Type B pancreatic cell (in vitro differentiated cells): ENCODE measurements around the gene AFF2. TPM values are rescaled to one million over a fixed set of nuclear protein-coding genes. Genes with fewer than 3 reads are reported as not detected.

Experiments used
- DNase-seq: peaks from one replicate; pipeline ENCODE4 v3.0.0; 2021; ENCODE audit warnings: mixed read lengths; ENCODE audit not compliant: unreplicated experiment; ENCODE audit errors: extremely low spot score
- H3K27ac Mint-ChIP-seq: 2 replicates; pipeline ENCODE4 v1.8.0; 2021; ENCODE audit warnings: mild to moderate bottlenecking, mixed read lengths
- H3K27me3 Mint-ChIP-seq: 2 replicates; pipeline ENCODE4 v1.8.0; 2021; ENCODE audit warnings: mixed read lengths
- H3K36me3 Mint-ChIP-seq: 2 replicates; pipeline ENCODE4 v1.8.0; 2021; ENCODE audit warnings: mixed read lengths
- H3K4me1 Mint-ChIP-seq: one replicate; pipeline ENCODE4 v1.8.0; 2021; ENCODE audit warnings: mixed read lengths; ENCODE audit not compliant: unreplicated experiment
- H3K4me3 Mint-ChIP-seq: 2 replicates; pipeline ENCODE4 v1.8.0; 2021; ENCODE audit warnings: mild to moderate bottlenecking, mixed read lengths
- H3K9me3 Mint-ChIP-seq: 2 replicates; pipeline ENCODE4 v1.8.0; 2021; ENCODE audit warnings: mixed read lengths
- total RNA-seq: library from RNA; stranded (reverse); gene quantifications from 2 replicates; pipeline ENCODE4 v1.2.1, GENCODE V29; 2021; ENCODE audit warnings: low replicate concordance
- TF ChIP-seq, protein P1 (sequence below): fragments of 200-600 bp; sonication (generic); conservative IDR thresholded peaks from 2 replicates; pipeline ENCODE4 v1.5.0; 2021; ENCODE audit warnings: antibody characterized with exemption, mild to moderate bottlenecking

Gene AFF2
- total RNA-seq, 1 donor from 2014 or later = 21.3 TPM

DNA sequence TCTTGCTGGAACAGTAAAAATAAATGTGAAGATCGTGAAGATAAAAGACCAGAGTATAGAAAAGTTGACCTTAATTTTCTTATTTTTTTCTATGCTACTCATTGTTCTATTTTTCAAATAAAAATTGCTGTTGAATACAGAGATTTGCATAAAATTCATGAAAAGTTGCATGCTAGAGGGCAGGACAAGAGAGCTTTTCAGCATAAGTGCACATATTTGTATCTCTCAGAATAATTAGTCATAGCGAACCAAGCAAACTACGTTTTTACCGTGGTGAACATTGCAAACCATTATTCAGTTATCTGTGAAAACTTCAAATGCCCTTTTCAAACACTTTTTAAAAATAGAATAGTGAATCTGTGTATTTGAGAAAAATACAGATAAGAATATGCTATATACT is 26.4 kb upstream of the AFF2 start:
- no peaks in the 10 kb centered on the region for H3K36me3 Mint-ChIP-seq
- H3K27me3 Mint-ChIP-seq = no peaks in the 10 kb centered on the region
- no peaks in the 10 kb centered on the region for H3K4me1 Mint-ChIP-seq
- TF ChIP-seq, protein P1, sequence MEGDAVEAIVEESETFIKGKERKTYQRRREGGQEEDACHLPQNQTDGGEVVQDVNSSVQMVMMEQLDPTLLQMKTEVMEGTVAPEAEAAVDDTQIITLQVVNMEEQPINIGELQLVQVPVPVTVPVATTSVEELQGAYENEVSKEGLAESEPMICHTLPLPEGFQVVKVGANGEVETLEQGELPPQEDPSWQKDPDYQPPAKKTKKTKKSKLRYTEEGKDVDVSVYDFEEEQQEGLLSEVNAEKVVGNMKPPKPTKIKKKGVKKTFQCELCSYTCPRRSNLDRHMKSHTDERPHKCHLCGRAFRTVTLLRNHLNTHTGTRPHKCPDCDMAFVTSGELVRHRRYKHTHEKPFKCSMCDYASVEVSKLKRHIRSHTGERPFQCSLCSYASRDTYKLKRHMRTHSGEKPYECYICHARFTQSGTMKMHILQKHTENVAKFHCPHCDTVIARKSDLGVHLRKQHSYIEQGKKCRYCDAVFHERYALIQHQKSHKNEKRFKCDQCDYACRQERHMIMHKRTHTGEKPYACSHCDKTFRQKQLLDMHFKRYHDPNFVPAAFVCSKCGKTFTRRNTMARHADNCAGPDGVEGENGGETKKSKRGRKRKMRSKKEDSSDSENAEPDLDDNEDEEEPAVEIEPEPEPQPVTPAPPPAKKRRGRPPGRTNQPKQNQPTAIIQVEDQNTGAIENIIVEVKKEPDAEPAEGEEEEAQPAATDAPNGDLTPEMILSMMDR = no peak
- no peak for DNase-seq
- H3K9me3 Mint-ChIP-seq = no peaks in the 10 kb centered on the region
- no peak overlapping the region for H3K4me3 Mint-ChIP-seq
- H3K27ac Mint-ChIP-seq = no peak overlapping the region

DNA sequence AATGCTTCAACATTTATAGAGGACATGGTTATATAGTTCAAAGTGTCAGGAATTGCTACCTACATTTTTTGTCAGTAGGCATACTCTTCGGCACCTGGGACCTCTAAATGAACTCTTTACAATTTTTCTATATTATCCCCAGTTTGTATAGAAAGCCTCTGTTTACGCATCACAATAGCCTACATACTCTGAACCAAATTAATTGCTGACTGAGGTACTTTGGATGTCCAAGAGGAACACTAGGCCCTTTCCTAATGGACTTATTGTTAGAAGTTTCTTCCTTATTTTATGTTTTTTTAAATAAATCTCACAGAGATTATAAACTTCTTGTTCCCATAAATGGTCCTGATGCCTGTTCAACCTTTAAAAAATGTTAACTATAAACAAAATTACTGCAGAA is 8.4 kb upstream of the AFF2 start:
- Mint-ChIP-seq H3K27ac (no peak overlapping the region), H3K27me3 (no peaks in the 10 kb centered on the region), H3K9me3 (no peaks in the 10 kb centered on the region), H3K4me1 (no peaks in the 10 kb centered on the region), H3K4me3 (no peak overlapping the region), H3K36me3 (no peaks in the 10 kb centered on the region)
- no peak for DNase-seq
- TF ChIP-seq, protein P1 = no peak

DNA sequence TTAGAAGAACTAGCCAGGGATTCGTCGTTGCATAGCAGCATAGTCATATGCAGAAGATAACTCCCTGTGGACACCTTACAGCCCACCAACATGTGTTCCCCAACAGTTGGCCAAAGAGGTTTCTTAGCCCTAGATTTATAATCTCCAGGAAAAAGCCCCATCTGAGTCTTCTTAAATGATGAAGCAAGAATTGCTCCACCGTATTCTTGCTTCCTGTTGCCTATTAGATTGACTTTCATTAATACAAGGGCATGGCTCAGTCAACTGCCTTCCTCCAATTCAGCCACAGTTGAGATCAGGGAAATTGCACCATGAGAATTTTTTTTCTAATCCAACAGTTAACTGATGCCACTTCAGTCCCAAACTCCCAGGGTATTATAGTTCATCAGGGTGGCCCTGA is 5.2 kb upstream of the AFF2 start:
- peaks cover 8% of the 10 kb centered on the region for H3K27me3 Mint-ChIP-seq
- TF ChIP-seq, protein P1 = no peak
- H3K36me3 Mint-ChIP-seq = no peaks in the 10 kb centered on the region
- no peak for DNase-seq
- no peaks in the 10 kb centered on the region for H3K4me1 Mint-ChIP-seq
- H3K27ac Mint-ChIP-seq = no peak overlapping the region
- no peaks in the 10 kb centered on the region for H3K9me3 Mint-ChIP-seq
- no peak overlapping the region for H3K4me3 Mint-ChIP-seq

DNA sequence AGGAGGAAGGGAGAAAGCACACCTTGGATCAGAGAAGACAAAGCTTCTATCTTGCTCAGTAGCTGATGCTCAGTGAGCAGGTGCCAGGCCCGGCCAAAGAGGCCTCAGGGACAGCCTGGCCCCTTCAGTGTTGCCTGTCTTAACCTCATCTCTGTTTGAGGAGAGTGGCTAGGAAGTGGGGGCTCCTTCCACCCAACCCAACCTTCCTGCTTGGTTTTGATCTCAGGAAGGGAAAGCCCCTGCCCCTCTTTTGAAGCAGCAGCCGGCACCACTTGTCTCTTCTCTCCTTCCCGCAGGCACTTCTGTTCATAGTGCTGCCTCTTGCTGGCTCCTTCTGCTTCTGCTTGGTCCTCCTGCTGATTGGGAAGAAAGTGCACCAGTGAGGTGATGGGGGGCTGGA is 2.4 kb upstream of the AFF2 start:
- H3K27ac Mint-ChIP-seq = no peak overlapping the region
- peaks cover 14% of the 10 kb centered on the region for H3K27me3 Mint-ChIP-seq
- no peak overlapping the region for H3K4me3 Mint-ChIP-seq
- no peak for DNase-seq
- H3K36me3 Mint-ChIP-seq = no peaks in the 10 kb centered on the region
- no peaks in the 10 kb centered on the region for H3K9me3 Mint-ChIP-seq
- TF ChIP-seq, protein P1 = no peak
- H3K4me1 Mint-ChIP-seq = no peaks in the 10 kb centered on the region

DNA sequence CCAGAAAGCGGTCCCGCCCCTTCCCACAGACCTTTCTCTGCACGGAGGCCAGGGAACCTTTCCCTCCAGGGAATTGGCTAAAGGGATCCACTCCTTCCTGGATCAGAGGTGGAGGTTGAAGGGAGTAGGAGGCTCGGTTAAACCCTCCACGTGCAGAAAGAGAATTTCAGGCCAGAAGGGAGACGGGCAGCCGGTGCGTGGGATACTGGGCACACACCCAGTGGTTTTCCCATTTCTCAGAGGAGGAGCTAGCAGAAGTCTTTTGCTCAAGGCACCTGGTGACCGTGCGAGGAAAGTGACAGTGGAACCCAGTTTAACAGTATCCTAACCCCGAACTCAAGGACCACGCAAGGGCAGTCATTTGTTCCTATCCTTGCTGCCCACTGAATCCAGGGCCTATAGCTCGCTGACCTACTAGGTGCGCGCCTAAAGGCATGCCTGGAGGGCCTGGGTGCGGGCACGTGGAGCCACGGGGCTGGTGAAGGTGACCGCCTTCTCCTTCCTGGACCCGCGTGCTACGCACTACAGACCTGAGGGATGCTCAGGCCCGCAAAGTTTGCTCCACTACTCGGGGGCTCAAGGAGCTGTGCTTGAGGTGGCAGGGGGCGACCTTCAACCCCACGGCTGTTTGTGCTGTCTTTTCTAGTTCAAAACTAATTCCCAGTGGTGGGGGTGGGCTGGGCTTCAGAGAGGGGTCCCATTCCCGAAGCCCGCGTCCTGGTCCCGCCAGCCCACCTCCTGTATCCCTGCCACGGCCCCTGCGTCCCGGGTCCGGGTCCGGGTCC is 587 bp upstream of the AFF2 start:
- Mint-ChIP-seq H3K27me3 (peaks cover 24% of the 10 kb centered on the region), H3K4me3 (peak overlapping the region; percentile 76), H3K27ac (no peak overlapping the region), H3K4me1 (no peaks in the 10 kb centered on the region), H3K36me3 (no peaks in the 10 kb centered on the region), H3K9me3 (no peaks in the 10 kb centered on the region)
- TF ChIP-seq, protein P1 = no peak
- no peak for DNase-seq
